GM18873 (cell line): ENCODE measurements around the gene TMEM50B.

Experiments
- ATAC-seq: cut with Tn5 transposase; IDR thresholded peaks from one replicate; pipeline ENCODE4 v1.9.1; 2021; ENCODE audit warnings: mild to moderate bottlenecking, moderate library complexity, moderate number of reproducible peaks; ENCODE audit not compliant: unreplicated experiment, low FRiP score

The TMEM50B gene

GRCh38 chr21:33401630-33401992 lies 78.2 kb downstream of the TMEM50B start:
- ATAC-seq, result no peak
